HG02678 (cell line): ENCODE results near the gene PATJ.

ENCODE experiments used
- ATAC-seq: cut with Tn5 transposase; IDR thresholded peaks from one replicate; pipeline ENCODE4 v1.9.1; 2021; ENCODE audit warnings: mild to moderate bottlenecking, moderate library complexity; ENCODE audit not compliant: unreplicated experiment

PATJ gene

DNA sequence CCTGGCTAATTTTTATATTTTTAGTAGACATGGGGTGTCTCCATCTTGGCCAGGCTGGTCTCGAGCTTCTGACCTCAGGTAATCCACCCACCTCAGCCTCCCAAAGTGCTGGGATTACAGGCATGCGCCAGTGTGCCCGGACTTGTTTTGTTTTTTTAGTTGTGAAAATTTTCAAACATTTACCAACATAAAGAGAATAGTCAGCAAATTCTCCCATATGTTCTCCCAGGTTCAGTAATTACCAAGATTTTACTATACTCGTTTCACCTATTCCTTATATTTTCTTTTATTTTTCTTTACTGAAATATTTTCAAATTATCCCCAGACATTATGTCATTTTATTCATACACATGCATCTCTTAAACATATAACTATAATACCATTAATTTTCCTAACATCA lies 234.3 kb downstream of the PATJ start:
- ATAC-seq: no peak

DNA sequence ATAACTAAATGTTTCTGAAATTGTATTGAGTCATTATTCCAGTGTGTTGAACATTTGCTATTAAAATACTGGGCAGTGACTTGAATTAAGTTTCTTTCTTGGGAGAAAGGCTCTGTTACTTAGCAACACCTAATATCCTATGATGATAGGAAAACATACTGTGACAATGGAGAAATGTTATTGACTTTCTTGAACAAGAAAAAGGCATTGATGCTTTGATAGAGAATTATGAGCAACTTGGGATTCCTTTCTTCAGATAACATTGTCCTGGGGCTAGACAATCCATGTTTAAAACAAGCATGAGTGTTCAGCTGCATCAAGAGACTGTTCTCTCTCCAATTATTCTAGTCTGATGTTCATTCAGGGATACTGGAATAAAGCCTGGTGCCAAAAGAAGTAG lies 236.5 kb downstream of the PATJ start:
- ATAC-seq: no peak

DNA sequence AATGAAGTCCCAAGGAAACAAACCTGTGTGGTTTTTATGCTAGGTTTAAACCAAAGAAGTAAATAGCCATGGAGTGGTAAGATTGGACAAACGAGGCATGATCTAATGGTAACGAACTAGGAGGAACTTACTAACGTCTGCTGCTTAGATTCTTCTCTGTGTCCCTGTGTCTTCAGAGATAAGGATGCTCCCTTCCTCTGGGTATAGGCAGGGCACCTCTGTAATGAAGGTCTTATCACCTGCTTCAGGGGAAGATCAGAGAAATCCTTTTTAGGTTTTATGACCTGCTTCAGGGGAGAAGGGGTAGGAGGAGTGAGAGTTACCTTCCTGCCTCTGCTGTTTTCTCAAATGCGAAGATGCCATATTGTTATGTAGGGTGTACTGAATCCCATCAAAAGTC lies 237.4 kb downstream of the PATJ start:
- no peak for ATAC-seq

DNA sequence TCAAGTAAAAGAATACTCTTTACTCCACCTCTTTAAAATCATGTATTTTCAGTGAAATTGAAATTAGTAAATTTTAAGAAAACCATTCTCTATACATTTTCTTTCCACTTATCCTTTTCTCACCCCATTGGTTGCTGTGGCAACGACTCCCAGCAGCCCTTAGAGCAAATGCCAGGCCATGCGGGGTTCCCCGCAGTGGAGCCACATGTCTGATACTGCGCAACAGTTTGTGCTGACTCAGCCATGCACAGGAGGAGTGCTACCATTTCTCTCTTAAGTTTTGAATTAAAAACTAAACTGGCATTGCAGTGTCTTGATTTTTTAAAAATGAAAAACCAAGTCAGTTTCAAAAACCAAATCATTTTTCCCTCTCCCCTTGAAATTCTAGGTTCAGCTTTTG lies 238.3 kb downstream of the PATJ start:
- no peak for ATAC-seq

DNA sequence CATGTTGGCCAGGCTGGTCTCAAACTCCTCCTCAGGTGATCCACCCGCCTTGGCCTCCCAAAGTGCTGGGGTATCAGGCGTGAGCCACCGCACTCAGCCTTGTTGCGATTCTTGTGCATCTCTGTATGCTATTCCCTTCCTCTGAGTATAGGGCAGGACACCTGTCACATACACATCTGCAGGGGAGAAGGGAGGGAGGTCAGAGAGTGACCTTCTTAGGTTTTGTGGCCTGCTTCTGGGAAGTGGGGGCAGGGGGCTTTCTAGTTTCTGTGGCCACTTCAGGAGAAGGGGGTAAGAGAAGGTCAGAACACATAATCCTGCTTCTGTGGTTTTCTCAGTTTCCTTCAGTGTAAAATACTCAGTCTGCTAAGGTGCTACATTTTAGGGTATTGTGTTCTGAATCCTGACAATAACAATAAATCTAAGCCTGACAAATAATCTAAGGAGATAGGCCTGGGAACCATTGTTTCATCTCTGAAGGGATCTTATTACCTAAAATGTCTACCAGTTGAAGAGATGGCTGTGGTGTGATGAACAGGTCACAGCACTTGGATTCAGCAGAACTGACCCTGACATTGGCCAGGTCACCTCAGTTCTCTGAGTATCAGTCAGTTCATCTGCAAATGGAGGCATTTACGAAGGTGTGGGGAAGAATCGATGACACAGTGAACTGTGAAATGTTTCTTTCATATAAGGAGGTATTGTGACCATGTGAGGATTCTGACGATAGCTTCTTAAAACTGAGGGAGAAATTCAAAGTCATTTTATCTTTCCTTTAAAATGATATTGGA lies 239.8 kb downstream of the PATJ start:
- ATAC-seq: no peak

DNA sequence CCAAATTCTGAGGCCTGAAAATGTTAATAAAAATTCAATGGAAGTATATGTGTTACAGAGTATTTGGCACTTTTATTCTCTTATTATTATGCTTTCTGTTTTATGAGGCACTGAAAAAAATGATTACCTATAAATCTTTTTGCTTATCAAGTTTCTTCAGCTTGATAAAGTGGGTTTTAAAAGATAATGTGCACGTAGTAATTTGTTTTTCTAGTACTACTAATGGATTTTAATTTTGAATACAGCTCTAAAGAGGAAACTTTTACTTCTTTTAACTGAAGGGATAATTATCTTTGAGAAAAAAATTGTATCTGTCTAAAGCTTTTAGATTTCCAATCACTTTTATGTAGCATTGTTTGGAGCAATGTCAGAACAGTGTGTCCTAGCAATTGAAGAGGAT lies 241.0 kb downstream of the PATJ start:
- ATAC-seq: no peak

DNA sequence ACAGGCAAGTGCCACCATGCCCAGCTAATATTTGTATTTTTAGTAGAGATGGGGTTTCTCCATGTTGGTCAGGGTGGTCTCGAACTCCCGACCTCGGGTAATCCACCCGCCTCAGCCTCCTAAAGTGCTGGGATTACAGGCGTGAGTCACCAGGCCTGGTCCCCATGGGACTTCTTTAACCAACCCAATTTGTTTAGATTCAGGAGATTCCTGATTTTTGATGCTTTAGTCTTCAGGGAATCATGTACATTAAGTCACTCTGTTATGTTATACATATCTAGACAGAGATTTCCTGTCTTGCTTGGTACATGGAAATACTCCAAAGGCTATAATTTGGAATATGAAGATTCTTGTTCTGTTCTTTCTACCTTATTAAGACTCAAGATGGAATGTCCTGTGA lies 250.0 kb downstream of the PATJ start:
- no peak for ATAC-seq

DNA sequence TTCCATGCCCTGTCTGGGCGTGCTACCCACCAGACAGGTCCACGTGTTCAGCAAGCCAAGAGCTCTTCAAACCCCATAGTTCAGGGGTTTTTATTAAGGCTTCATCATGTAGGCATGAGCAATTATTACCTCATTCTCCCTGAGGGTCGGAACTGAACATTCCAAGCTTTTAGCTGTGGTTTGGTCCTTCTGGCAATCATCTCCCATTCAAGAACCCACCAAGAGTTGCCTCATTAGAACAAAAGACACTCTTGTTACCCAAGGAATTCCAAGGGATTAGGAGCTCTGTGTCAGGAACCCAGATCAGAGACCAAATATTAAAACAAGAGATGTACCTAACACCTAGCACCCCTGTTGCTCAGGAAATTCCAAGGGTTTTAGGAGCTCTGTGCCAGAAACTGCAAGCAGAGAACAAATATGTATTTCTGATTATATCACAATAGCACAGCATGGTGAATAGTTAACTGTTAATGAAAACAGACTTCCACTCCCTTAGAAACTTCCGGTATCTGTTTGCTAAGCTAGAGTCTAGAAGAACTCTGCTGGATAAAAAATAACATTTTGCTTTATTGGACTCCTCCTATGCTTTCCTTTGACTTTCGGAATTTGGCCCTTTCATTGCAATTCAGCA lies 251.2 kb downstream of the PATJ start:
- no peak for ATAC-seq

DNA sequence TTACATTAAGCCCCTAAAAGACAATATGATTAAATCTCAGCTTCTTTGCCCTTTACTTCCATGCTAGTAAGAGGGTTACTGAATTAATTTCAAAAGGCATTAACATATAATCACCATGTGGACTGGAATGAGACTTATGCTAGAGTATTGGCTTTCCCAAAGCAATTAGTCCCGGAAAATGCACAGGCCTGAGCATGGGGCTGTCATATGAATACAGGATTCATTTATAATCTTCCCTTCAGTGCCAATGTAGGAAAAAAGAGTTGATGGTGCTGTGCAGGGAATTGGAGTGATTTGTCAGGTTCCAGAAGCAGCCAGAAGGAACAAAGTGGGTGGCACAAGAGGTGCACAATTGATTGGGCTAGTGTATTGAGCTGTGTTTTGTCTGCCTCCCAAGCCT lies 253.4 kb downstream of the PATJ start:
- no peak for ATAC-seq

DNA sequence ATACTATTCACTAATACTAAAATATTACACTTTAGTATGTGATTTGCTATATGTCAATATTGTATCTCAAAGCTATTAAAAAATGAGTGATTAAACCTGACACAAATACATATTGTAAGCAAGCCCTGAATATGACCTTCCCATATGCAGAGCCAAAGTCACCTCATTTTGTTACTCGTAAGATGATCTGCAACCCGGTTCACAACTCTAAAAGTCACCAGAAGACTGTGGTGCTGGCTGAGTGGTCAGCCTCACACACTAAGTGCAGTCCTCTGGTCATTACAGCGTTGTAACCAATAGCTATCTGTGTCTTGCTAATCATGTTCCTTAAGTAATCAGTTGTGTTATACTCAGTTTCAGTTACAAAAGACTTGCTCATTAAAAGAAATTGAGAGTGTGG lies 254.8 kb downstream of the PATJ start:
- ATAC-seq: no peak

DNA sequence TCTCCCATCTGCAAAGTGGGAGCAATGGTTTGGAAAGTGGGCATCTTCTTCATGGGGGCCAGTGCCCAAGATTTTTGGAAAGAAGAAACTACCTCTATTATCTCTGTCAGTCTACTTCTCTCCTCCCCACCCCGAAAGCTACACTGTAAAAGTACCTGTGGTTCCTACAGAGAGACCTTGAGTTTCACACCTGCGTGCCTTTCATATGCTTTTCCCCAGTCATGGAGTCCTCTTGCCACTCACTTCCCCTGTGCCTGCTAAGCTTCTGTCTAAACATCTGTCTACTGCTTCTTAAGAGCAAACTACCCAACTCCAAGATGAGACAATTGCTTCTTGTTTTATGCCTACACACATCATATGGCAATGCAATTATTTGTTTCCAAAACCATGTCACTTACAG lies 261.5 kb downstream of the PATJ start:
- ATAC-seq: no peak

DNA sequence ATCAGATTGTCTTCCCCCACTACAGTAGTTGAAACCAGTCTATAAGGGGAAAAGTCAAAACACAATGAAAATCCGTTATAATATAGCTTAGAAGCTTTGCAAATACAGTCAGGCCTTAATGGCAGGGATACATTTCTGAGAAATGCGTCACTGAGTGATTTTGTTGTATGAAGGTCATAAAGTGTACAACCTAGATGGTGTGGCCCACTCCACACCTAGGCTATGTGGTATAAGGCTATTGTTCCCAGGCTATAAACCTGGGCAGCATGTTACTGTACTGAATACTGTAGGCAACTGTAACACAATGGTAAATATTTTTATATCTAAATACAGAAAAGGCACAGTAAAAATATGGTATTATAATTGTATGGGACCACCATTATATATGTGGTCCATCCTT lies 264.4 kb downstream of the PATJ start:
- ATAC-seq: no peak

DNA sequence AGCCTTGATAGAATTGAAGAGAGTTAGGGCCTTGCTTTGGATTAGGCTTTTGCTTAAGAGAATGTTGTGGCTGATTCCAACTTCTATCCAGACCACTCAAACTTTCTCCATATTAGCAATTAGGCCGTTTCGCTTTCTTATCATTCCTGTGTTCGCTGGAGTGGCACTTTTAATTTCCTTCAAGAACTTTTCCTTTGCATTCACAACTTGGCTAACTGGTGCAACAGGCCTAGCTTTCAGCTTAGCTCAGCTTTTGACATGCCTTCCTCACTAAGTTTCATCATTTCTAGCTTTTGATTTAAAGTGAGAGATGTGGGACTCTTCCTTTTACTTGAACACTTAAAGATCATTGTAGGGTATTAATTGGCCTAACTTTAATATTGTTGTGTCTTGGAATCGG lies 268.7 kb downstream of the PATJ start:
- no peak for ATAC-seq

DNA sequence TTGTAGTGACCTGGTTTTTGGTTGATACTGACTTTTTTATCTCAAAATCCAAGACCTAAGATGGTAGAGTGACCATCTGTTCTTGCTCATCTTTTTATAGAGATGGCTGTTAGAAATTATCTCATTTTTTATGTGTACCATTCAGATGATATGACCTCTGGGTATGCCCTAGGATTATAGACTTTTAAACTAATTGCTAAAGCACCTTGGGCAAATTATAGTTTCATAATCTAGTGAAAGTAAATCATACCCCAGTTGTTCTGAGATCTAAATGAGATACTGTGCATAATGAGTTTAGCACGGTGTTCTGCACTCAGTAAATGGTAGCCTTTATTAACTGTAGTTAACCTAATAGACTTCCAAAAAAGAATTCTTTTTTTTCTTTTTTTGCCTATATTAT lies 269.8 kb downstream of the PATJ start:
- ATAC-seq: no peak

DNA sequence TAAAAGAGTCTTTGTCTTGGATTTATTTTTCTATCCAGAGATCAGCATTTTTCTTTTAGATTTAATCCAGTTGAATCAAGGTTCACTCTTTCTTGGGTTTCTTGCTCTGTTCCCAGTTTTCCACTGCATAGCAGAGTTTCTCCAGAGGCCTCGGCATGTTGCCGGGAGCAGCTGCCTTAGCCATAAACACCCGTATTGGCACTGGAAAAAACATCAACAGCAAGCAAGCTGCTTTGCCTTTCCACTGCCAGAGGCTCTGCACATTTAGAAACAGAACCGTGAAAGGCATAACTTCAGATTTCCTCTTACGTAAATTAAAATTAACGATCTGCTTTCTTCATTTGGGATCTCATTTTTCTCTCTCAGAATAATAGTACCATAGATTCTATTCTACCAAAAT lies 270.6 kb downstream of the PATJ start:
- no peak for ATAC-seq

DNA sequence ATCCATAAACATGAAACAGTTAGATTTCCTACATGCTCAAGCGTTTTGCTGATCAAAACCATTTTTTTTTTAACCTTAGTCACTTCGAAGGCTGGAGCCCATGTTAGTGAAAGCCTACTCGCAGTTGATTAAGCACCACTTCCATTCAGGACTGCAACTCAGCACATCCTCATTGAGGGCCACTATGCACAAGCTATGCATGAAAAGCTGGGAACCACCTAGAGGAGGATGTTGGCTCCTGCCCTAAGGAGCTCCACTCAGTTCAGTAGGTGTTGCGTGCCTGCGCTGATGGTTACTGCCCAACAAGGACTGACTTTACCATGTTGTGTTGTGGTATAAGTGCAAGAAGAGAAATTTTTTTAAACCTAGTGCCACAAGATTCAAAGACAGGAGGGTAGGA lies 271.0 kb downstream of the PATJ start:
- no peak for ATAC-seq

DNA sequence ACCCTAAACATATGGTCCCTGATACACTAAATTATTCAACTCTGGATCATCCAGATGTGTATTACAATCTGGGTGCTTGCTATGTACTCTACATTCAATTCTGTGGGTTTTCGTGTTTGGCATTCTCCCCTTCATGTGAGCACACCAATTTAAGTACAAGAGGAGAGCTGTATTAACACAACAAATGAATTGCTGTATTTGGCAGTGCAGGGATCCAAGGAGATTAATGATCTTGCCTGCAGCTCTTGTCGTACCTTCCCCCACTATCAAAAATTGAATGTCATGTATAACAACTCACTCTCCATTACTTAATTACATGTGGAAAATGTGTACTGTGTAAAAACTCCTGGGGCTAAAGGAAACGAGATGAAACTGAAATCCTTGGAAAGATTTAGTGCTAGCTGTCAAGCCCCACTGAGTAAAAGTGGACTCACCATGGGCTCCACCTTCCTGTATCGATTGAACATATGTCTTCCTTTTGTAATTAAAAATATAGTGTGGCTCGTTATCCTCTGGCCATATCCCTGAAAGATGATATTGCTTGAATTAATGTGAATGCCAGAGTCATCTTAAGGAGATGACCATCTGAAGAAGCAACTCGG lies 280.2 kb downstream of the PATJ start:
- no peak for ATAC-seq

DNA sequence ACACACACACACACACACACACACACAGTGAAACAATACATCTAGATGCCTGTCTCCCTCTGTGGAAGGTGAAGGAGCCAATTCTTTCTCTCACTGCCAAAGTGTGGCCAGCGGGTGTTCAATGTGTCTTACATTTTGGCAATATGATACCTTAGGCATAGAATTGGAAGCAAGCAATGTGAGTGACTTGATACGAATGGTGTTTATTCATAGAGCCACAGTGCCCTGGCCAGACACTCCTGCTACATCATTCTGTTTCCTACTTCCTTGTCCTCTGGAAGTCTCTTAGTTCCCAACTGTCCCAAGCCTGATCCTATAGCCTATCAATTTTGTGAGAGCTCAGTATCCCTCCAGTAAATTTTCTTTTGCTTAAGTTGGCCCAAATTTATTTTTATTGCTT lies 282.4 kb downstream of the PATJ start:
- ATAC-seq: no peak

DNA sequence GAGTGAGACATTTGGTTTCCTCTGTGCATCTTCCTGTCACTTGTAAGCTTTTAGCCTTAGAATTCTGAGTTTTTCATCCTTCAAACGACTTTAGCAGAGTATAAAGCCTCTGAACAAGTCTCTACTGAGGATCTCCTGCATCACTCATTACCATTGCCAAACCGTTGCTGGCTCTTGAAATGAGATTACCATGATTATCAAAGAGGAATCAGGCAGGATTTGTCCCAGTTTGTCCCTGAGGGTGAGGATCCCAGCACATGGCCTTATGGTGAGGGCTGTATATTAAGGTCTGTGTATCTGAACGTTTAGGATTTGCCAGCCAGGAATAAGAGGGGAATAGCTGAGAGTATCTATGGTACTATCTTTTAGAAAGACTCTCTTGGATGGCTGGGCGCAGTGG lies 282.9 kb downstream of the PATJ start:
- ATAC-seq: no peak

DNA sequence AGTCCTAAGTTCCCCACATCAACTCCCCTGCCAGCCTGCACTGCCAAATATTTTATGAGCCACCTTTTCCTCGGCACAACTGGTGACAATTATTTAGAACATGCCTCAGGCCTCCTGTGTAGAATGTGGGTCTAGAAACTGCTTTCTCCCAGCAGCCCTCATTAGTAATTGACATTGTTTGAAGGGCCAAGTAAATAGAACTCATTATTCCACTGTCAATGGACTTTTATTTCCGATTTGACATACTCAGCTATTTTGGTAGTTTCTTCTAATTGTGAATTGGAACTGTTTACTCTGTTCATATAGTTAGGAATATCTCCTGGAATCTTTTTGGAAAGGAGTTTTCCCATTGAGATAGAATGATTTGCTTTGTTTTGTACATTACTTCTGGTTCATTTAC lies 283.6 kb downstream of the PATJ start:
- no peak for ATAC-seq

DNA sequence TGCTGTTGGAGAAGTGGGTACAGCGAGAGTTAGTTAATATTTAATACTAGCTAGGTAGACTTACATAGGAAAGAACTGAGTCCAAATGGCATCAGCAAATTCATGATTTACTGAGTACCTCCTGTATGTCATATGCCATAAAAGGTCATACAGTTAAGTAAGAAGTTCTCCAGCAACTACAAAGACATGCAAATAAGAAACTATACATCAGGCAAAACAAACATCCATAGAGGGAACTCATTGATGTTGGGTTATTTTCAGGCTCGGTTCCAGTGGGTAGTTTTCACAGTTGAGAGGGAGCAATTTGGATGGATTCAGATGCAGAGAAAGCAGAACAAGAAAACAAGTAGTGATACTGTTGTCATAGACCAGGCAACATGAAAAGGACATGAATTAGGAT lies 287.4 kb downstream of the PATJ start:
- no peak for ATAC-seq

DNA sequence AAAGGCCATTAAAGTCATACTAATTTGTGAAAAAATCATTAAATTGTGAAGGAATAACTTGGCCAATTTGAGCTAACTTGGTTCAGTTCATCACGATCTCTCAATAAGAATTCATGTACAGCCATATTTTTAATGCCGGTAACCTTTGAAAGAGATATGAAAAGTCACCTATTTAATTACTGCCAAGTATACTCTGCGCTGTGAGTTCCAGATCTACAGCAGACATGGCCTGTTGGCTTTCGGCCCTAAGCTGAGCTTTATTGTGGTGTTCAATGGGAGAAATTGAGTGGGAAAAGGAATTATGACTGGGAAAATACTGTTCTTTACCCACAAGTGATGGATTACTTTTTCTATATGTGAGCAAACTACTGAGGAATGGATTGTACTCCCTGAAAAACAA lies 292.5 kb downstream of the PATJ start:
- no peak for ATAC-seq

DNA sequence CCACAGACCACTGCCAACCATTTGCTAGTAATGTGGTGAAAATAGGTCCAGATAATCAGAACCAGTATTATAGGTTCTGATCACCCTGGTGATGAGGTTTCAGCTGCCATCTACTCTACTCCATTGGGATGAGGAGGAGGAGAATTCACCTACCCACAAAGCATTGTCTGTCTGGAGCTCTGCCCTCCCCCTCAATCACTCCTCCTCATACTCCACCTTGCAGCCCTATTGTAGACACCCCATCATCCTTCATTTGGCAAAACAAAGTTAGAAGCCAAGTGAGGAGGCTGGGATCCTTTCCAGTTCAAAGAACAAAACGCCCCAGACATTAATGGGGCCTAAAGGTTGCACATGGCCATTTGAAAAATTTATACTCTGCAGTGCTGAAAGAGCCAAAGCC lies 295.0 kb downstream of the PATJ start:
- no peak for ATAC-seq
